Stimulated activated CD4-positive, alpha-beta T cell treated with anti-CD3 and anti-CD28 coated beads, Interleukin-2, amount 100 ng/mL, for 48 hours (primary cell): ENCODE results near the gene NAV1.
"Not testable (repeated sequence)": the region's sequence is repeated elsewhere in the genome, so short reads cannot be mapped to it uniquely, and the experiment has no call there.

ENCODE experiments used
- DNase-seq, 2 donors: peaks; one replicate each; pipeline ENCODE4 v3.0.0-alpha.2; 2020

Gene NAV1

GRCh38 chr1:201528631-201529252, 10.2 kb upstream of the NAV1 start:
- DNase-seq = no peak

GRCh38 chr1:201530741-201531531, 8.0 kb upstream of the NAV1 start:
- peak; percentile 53 to 54 for DNase-seq

- no peak for DNase-seq
Observed at GRCh38 chr1:201531551-201532425, 7.1 kb upstream of the NAV1 start.

GRCh38 chr1:201533836-201534235, 5.1 kb upstream of the NAV1 start:
- no peak for DNase-seq

GRCh38 chr1:201535046-201535918, 3.6 kb upstream of the NAV1 start:
- DNase-seq = no peak

- DNase-seq = no peak
Observed at GRCh38 chr1:201535919-201536245, 3.0 kb upstream of the NAV1 start.

GRCh38 chr1:201536558-201536957, 2.4 kb upstream of the NAV1 start:
- DNase-seq = no peak

- no peak for DNase-seq
Observed at GRCh38 chr1:201537028-201537427, 1.9 kb upstream of the NAV1 start.

- no peak for DNase-seq
Observed at GRCh38 chr1:201537467-201537866, 1.5 kb upstream of the NAV1 start.

- no peak for DNase-seq
Observed at GRCh38 chr1:201537891-201538611, 876 bp upstream of the NAV1 start.

GRCh38 chr1:201539561-201540431, 869 bp downstream of the NAV1 start:
- DNase-seq = no peak

- no peak for DNase-seq
Observed at GRCh38 chr1:201540846-201541735, 2.2 kb downstream of the NAV1 start.

- no peak for DNase-seq
Observed at GRCh38 chr1:201542309-201543035, 3.5 kb downstream of the NAV1 start.

- no peak for DNase-seq
Observed at GRCh38 chr1:201543871-201544642, 5.1 kb downstream of the NAV1 start.

- no peak for DNase-seq
Observed at GRCh38 chr1:201544710-201545109, 5.8 kb downstream of the NAV1 start.

- no peak for DNase-seq
Observed at GRCh38 chr1:201545851-201546492, 7.0 kb downstream of the NAV1 start.

- not testable (repeated sequence) for DNase-seq
Observed at GRCh38 chr1:201549522-201549921, 10.6 kb downstream of the NAV1 start.

GRCh38 chr1:201551096-201551495, 12.2 kb downstream of the NAV1 start:
- no peak for DNase-seq
